DMS153 treated with DMSO at 0.1 percent for 48 hours (cell line): ENCODE results near the gene DTX3.

ENCODE experiments used
- DNase-seq: peaks from one replicate; lab custom pipeline; 2025; ENCODE audit not compliant: unreplicated experiment; lab: John Stamatoyannopoulos, UW

DTX3 gene

GRCh38 chr12:57619434-57620244, 15.0 kb downstream of the DTX3 start:
- no peak for DNase-seq

- no peak for DNase-seq
Measured at GRCh38 chr12:57620245-57620935, 15.8 kb downstream of the DTX3 start.

DNA sequence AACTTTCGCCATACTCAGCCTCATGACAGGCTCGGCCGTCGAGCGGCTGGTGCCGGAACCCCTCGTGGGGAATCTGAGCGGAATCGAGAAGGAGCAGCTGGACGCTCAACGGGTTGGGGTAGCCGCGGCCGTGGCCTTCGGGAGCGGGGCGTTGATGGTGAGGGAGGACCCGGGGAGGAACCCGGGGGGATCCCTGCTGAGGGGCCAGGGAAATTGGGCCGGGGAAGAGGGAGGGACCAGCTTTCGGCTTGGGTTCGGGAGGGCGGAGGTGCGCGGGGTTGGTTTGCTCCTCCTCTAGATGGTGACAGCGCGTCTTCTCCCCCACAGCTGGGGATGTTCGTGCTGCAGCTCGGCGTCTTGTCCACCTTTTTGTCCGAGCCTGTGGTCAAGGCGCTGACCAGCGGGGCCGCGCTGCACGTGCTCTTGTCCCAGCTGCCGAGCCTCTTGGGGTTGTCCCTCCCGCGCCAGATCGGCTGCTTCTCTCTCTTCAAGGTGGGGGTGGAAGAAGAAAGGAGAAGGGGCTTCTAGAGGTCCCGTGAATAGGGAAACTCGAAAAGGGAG, 16.4 kb downstream of the DTX3 start:
- no peak for DNase-seq

DNA sequence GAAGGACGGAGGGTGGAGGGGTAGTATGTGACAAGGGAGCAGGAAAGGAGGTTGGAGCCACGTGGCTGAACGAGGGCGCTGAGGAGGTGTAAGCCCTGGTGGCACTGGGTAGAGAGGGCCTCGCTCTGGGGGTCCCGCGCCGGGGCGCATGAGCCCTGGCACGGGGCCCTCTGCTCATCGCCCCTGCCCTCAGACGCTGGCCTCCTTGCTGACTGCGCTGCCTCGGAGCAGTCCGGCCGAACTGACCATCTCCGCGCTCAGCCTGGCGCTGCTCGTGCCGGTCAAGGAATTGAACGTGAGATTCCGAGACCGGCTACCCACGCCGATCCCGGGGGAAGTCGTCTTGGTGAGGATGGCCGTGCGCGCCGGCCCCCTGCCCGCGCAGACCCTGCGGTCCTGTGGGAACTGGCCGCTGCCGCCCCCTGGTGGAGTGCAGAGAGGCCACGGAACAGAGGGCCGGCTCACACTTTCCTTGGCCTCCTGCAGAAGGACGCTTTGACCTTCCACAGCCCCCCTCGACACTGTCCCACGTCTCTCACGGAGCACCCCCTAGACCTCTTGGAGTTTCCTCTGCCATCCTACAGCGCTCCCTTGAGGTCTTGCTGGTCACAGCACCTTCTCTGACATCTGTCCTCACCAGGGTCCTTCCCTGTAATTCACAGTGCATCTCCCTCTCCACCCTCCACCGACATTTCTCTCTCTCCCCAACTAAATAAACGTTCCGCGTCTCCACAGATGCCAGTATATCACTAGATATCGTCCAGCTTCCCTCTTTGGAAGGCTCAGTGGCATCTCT, 17.1 kb downstream of the DTX3 start:
- DNase-seq = no peak

GRCh38 chr12:57622293-57623245, 17.9 kb downstream of the DTX3 start:
- no peak for DNase-seq

GRCh38 chr12:57623385-57623784, 18.8 kb downstream of the DTX3 start:
- DNase-seq = no peak

- no peak for DNase-seq
Measured at GRCh38 chr12:57623811-57624390, 19.3 kb downstream of the DTX3 start.

- no peak for DNase-seq
Measured at GRCh38 chr12:57624441-57625220, 20.0 kb downstream of the DTX3 start.

DNA sequence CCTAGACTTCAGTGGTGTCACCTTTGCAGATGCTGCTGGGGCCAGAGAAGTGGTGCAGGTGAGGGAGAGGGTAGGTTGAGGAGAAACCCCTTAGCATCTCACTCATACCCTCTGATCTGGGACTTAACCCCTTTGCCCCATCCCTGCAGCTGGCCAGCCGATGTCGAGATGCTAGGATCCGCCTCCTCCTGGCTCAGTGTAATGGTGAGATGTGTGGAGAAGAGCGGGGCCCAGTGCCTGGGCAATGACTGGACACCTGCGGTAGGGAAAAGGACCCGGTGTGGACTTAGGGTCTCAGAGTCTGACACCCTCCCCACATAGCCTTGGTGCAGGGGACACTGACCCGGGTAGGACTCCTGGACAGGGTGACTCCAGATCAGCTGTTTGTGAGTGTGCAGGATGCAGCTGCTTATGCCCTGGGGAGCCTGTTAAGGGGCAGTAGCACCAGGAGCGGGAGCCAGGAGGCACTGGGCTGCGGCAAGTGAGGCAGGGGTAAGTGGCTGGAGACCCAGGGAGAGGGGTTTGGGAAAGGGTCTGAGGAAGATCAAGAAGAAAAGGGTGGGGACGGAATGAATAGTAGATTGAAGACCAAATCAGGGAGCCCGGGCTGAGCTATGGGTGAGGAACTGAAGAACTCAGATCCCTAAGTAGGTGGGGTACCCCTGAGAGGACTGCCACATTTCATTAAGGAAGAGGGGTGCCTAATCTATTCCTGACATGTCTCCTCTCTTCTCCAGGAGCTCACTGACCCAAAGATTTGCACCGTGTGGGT, 20.8 kb downstream of the DTX3 start:
- DNase-seq = no peak

- no peak for DNase-seq
Measured at GRCh38 chr12:57626111-57626920, 21.7 kb downstream of the DTX3 start.

DNA sequence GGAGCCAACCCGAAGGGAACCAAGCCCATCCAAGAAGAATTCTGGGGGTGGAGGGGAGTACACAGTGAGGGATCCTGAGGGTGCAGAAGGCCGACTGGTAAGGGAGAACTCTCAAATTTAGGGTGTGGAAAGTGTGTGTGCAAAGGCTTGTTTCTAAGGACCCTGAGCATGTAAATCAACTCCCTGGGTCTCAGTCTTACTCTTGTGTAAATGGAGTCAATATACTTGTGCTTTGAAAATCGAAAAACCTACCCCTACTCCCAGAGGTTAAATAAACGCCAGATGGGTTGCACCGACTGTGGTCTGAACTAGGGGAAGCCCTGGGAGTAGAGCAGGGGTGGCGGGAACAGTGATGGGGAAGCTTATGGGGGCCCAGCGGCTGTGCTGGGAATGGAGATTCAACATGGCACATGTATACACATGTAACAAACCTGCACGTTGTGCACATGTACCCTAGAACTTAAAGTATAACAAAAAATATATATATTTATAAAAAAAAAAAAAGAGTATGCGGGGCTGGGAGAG, 22.4 kb downstream of the DTX3 start:
- no peak for DNase-seq

DNA sequence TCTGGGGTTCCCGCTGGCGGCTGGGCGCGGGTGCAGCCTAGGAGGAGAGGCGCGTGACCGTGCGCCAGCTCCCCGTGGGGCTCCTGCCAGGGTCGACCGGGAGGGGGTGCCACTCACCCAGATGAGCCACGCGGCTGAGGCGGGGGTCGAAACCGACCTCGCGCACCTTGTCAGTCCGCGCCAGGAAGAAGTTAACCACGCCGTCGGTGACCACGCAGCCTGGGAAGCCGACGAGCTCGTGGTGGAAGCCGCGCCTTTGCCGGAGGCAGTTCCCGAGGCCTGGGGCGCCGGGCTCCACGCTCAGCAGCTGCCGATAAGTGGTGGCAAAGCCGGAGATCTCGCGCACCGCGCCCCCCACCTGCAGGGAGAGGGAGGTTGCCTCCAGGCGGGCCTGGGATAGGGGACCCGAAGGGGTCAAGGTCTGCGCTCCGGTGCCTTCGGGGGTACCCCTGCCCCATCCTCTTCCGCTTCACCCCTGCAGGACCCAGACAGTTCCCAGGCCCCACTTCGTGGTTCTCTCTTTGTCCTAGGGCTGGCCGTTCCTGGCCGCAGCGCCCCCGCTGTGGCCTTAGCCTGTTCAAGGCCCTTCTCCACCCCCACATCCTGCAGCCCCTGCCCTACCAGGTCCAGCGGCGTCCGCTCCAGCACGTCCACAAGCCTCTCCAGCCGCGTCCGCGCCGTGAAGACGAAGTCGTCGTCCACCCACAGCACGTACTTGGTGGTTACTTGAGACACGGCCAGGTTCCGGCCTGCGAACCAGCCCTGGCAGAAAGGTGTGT, 23.1 kb downstream of the DTX3 start:
- no peak for DNase-seq

- DNase-seq = no peak
Measured at GRCh38 chr12:57628280-57629191, 23.9 kb downstream of the DTX3 start.

- no peak for DNase-seq
Measured at GRCh38 chr12:57629897-57630471, 25.4 kb downstream of the DTX3 start.

- no peak for DNase-seq
Measured at GRCh38 chr12:57630891-57631433, 26.3 kb downstream of the DTX3 start.
